ENCODE results near the gene FUOM.

Gene FUOM

DNA sequence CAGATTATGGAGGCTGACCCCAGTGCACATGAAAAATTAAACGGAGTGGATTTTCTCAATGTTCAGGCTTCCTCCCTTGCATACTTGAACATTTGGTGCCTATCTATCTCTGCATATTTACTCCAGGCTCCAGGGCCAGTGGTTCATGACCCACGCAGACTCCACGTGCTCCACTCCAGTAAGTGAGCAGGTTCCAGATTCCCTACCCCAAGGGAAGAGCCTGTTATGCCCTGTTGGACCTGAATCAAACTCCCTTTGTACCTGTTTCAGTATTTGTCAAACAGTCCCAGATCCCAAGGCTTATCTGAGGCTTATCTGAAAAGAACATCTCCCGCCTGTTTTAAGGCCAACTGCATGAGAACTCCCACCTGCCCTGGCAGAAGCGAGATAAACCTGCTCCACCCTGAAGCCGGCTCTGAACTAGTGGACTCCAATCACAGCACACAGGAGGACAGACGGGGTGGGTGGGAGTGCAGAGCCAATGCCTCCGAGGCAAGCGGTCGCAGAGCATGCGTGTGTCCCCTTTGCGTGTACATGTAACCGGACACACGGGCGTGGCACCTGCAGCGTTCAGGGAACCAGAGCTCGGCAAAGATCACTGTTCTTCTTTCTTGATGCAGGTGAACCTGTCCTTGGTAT lies 2.3 kb upstream of the FUOM start:
- no peak for DNase-seq (ENCODE audit: extremely low spot score)
- TF ChIP-seq ARNT (IDR thresholded peaks at IDR 0.05) (no peak), FOXA1 (IDR thresholded peaks at IDR 0.05) (no peak), ZNF384 (IDR thresholded peaks at IDR 0.05) (no peak), HDGF (IDR thresholded peaks at IDR 0.05; ENCODE audit: borderline replicate concordance) (no peak), L3MBTL2 (conservative IDR thresholded peaks at IDR 0.05) (no peak), LEF1 (IDR thresholded peaks at IDR 0.05; ENCODE audit: borderline replicate concordance) (no peak), BHLHE40 (IDR thresholded peaks at IDR 0.05; ENCODE audit: borderline replicate concordance) (no peak), ELF4 (IDR thresholded peaks at IDR 0.05) (no peak), FOXK2 (IDR thresholded peaks at IDR 0.05) (no peak), PKNOX1 (IDR thresholded peaks at IDR 0.05) (no peak), TARDBP (IDR thresholded peaks at IDR 0.05) (no peak), NFRKB (IDR thresholded peaks at IDR 0.05) (no peak), SUZ12 (IDR thresholded peaks at IDR 0.05) (no peak), SP1 (IDR thresholded peaks at IDR 0.05) (no peak)
- POLR2A ChIA-PET = interaction anchor here (2.5 kb wide), 1 partner anchor 13 kb away, joined by 23 read pairs; the partner anchor contains the start of gene ECHS1

GRCh38 chr10:133359554-133359971 lies 1.7 kb upstream of the FUOM start:
- TF ChIP-seq SUZ12 (IDR thresholded peaks at IDR 0.05) (no peak), SP1 (IDR thresholded peaks at IDR 0.05) (no peak), CTBP1 (IDR thresholded peaks at IDR 0.05; ENCODE audit: borderline replicate concordance) (no peak)
- no peak for DNase-seq (ENCODE audit: extremely low spot score)
- ChIA-PET POLR2A (interaction anchor here (0.6 kb wide), 1 partner anchor 14 kb away, joined by 3 read pairs; the partner anchor contains the start of gene ECHS1), CTCF (no interaction called here)

More for the DNA sequence above, 2.3 kb upstream of the FUOM start:
- CTCF ChIA-PET = interaction anchor here (1.0 kb wide), 1 partner anchor 24 kb away, joined by 3 read pairs; the partner anchor contains the start of gene CALY

DNA sequence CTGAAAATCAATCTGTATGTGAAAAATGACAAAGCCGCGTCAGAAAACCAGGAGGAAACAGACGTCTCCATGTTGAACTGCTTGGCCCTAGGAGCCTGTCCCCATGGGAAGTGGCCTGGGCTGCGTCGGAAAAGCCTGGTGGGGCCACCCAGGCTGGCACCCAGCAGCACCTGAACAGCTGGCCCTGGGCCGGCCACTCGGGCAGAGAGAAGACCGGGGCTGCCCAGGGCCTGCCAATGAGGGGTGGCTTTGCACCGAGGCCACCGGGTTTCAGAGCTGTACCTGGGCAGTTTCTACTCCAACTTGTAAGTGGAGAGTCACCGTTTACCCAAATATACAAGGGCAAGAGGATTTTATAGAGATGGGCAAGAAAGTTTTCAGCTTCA lies 1.1 kb upstream of the FUOM start:
- TF ChIP-seq PKNOX1 (IDR thresholded peaks at IDR 0.05) (no peak), ARNT (IDR thresholded peaks at IDR 0.05) (no peak), FOXK2 (IDR thresholded peaks at IDR 0.05) (no peak), ELF4 (IDR thresholded peaks at IDR 0.05) (no peak), FOXM1 (IDR thresholded peaks at IDR 0.05; ENCODE audit: borderline replicate concordance) (no peak)
- ChIA-PET CTCF (no interaction called here), POLR2A (interaction anchor here (0.6 kb wide), 1 partner anchor 14 kb away, joined by 3 read pairs; the partner anchor contains the start of gene ECHS1)
- DNase-seq (ENCODE audit: extremely low spot score) = no peak

- DNase-seq (ENCODE audit: extremely low spot score) = no peak
- CTCF ChIA-PET = interaction anchor here (1.1 kb wide), 1 partner anchor 17 kb away, joined by 4 read pairs; no protein-coding TSS in a partner anchor
- TF ChIP-seq FOXA1 (IDR thresholded peaks at IDR 0.05) (no peak), LEF1 (IDR thresholded peaks at IDR 0.05; ENCODE audit: borderline replicate concordance) (no peak), FOXK2 (IDR thresholded peaks at IDR 0.05) (no peak), ZNF384 (IDR thresholded peaks at IDR 0.05) (no peak), L3MBTL2 (conservative IDR thresholded peaks at IDR 0.05) (no peak), BHLHE40 (IDR thresholded peaks at IDR 0.05; ENCODE audit: borderline replicate concordance) (no peak), CTBP1 (IDR thresholded peaks at IDR 0.05; ENCODE audit: borderline replicate concordance) (no peak), HDGF (IDR thresholded peaks at IDR 0.05; ENCODE audit: borderline replicate concordance) (no peak), PKNOX1 (IDR thresholded peaks at IDR 0.05) (no peak), TARDBP (IDR thresholded peaks at IDR 0.05) (no peak), ELF4 (IDR thresholded peaks at IDR 0.05) (no peak), NFRKB (IDR thresholded peaks at IDR 0.05) (no peak), SUZ12 (IDR thresholded peaks at IDR 0.05) (no peak), SP1 (IDR thresholded peaks at IDR 0.05) (no peak), FOXM1 (IDR thresholded peaks at IDR 0.05; ENCODE audit: borderline replicate concordance) (no peak), ARNT (IDR thresholded peaks at IDR 0.05) (no peak)
- POLR2A ChIA-PET = interaction anchor here (0.8 to 1.9 kb wide), 7 partner anchors 10 to 34 kb away, joined by 3 to 12 read pairs (median 4); partner anchors contain the start of genes ECHS1 and PRAP1
These were observed 524 bp upstream of the FUOM start for GRCh38 chr10:133358162-133358924.

DNA sequence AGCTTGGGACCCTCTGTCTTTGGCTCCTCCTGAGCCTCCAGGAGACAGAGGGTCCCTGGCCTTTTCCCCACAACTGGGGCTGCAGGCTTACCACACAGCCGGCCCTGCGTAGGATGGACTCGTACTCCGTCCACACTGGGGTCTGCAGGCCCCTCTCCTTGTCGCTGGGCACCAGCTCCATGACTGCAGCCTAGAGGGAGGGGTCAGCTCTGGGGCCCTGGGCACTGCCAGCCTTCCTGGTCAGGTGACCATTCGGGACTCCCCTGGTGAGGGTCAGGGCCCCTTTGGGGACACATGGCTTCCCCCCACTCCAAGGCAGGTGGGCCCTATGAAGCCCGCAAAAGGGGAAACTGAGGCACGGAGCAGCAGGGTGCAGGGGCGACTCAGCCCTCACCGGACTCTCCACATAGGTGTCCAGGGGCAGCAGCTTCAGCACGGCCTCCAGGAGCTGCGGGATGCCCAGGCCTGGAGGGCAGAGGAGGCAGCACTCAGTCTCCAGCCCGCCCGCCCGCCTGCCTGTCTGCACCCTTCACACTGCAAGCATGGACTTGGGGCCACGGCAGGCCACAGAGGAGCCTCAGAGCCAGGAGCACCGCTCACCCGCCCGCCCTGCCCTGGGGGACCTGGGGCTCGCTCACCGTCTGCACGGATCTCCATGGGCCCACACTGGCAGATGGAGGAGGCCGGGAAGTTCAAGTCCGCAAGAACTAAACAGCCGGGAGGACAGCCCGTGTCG lies 1.1 kb downstream of the FUOM start:
- DNase-seq (ENCODE audit: extremely low spot score) = no peak
- POLR2A ChIA-PET = interaction anchor here (0.7 to 1.9 kb wide), 6 partner anchors 9 to 43 kb away, joined by 3 to 12 read pairs (median 4); partner anchors contain the start of genes ECHS1 and PRAP1
- TF ChIP-seq FOXK2 (IDR thresholded peaks at IDR 0.05) (no peak), ARNT (IDR thresholded peaks at IDR 0.05) (no peak), CTBP1 (IDR thresholded peaks at IDR 0.05; ENCODE audit: borderline replicate concordance) (no peak), SUZ12 (IDR thresholded peaks at IDR 0.05) (no peak), SP1 (IDR thresholded peaks at IDR 0.05) (no peak), FOXM1 (IDR thresholded peaks at IDR 0.05; ENCODE audit: borderline replicate concordance) (no peak), LEF1 (IDR thresholded peaks at IDR 0.05; ENCODE audit: borderline replicate concordance) (no peak), PKNOX1 (IDR thresholded peaks at IDR 0.05) (no peak), ZNF384 (IDR thresholded peaks at IDR 0.05) (no peak), ELF4 (IDR thresholded peaks at IDR 0.05) (no peak), BHLHE40 (IDR thresholded peaks at IDR 0.05; ENCODE audit: borderline replicate concordance) (no peak), HDGF (IDR thresholded peaks at IDR 0.05; ENCODE audit: borderline replicate concordance) (no peak), L3MBTL2 (conservative IDR thresholded peaks at IDR 0.05) (no peak), NFRKB (IDR thresholded peaks at IDR 0.05) (no peak), TARDBP (IDR thresholded peaks at IDR 0.05) (no peak), FOXA1 (IDR thresholded peaks at IDR 0.05) (no peak)
- CTCF ChIA-PET = interaction anchor here (1.2 kb wide), 1 partner anchor 27 kb away, joined by 3 read pairs; no protein-coding TSS in a partner anchor
